Measurements from ENCODE around the gene SERPINE3. TPM values are rescaled to one million over a fixed set of nuclear protein-coding genes. Genes with fewer than 3 reads are reported as not detected.

SERPINE3 gene
- total and polyA plus RNA-seq, 2 of the 4 experiments (the other 2 are of a cell fraction) = not detected

GRCh38 chr13:51341791-51342190 lies 2.3 kb downstream of the SERPINE3 start:
- in situ Hi-C loops (cut with MboI; ENCODE audit: low sequenced_read_pairs) (no loop called here), dilution Hi-C loops (cut with HindIII; ENCODE audit: low sequenced_read_pairs, unreplicated experiment) (no loop called here), intact Hi-C loops (cut with micrococcal nuclease) (no loop called here)
- TF ChIP-seq NFE2L2 (IDR thresholded peaks at IDR 0.05; ENCODE audit: low read depth, low read length) (no peak), MXI1 (IDR thresholded peaks at IDR 0.05; ENCODE audit: borderline replicate concordance, low read depth, low read length) (no peak), ELK1 (IDR thresholded peaks at IDR 0.05; ENCODE audit: borderline replicate concordance, low read depth, low read length) (no peak), CTCF (conservative IDR thresholded peaks at IDR 0.05; ENCODE audit: low read depth, low read length) (no peak), CEBPB (IDR thresholded peaks at IDR 0.05; ENCODE audit: low read depth, low read length) (no peak), RCOR1 (IDR thresholded peaks at IDR 0.05; ENCODE audit: insufficient replicate concordance, low read length) (no peak), MAFK (IDR thresholded peaks at IDR 0.05; ENCODE audit: low read depth, low read length) (no peak), BHLHE40 (IDR thresholded peaks at IDR 0.05; ENCODE audit: low read depth, low read length) (no peak), FOS (IDR thresholded peaks at IDR 0.05; ENCODE audit: low read depth, low read length) (no peak), CHD1 (IDR thresholded peaks at IDR 0.05; ENCODE audit: low read depth, low read length) (no peak), SMC3 (IDR thresholded peaks at IDR 0.05; ENCODE audit: low read depth, low read length) (no peak)
- TF ChIP-seq, protein P1, sequence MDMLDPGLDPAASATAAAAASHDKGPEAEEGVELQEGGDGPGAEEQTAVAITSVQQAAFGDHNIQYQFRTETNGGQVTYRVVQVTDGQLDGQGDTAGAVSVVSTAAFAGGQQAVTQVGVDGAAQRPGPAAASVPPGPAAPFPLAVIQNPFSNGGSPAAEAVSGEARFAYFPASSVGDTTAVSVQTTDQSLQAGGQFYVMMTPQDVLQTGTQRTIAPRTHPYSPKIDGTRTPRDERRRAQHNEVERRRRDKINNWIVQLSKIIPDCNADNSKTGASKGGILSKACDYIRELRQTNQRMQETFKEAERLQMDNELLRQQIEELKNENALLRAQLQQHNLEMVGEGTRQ (IDR thresholded peaks at IDR 0.05; ENCODE audit: low read depth, low read length) = no peak
- Histone ChIP-seq H4K20me1 (ENCODE audit: insufficient read depth, low read length) (no peaks in the 10 kb centered on the region; the same call in 1 of the 2 replicates), H2AK5ac (ENCODE audit: low read depth, low read length) (no peak overlapping the region), H3K9me1 (ENCODE audit: insufficient read depth, low read length) (0 out of 2 replicates have a peak, but pooled peaks cover 6% of the 10 kb centered on the region), H3K4ac (ENCODE audit: low read depth, low read length) (no peak overlapping the region), H2BK120ac (ENCODE audit: low read depth, low read length) (no peak overlapping the region), H2BK20ac (ENCODE audit: low read depth, low read length) (no peak overlapping the region), H2BK5ac (ENCODE audit: low read depth, low read length, poor library complexity, severe bottlenecking) (no peak overlapping the region), H2BK15ac (ENCODE audit: low read depth, low read length) (no peak overlapping the region), H3K56ac (ENCODE audit: extremely low read depth, insufficient read depth, low read length) (no peak overlapping the region), H2AK9ac (replicated peaks; ENCODE audit: low read depth, low read length, poor library complexity) (no peak overlapping the region), H2AFZ (replicated peaks; ENCODE audit: low read length, poor library complexity) (no peak overlapping the region), H3K27me3 (ENCODE audit: control insufficient read depth, insufficient read depth, low read length) (peaks cover 5% of the 10 kb centered on the region; the same call in 1 of the 2 replicates), H3K23ac (ENCODE audit: low read depth, low read length) (no peak overlapping the region), H3K4me2 (ENCODE audit: low read depth, low read length) (no peak overlapping the region), H3K14ac (replicated peaks; ENCODE audit: low read depth, low read length) (no peak overlapping the region), H3K27ac (ENCODE audit: insufficient read depth, low read length) (no peak overlapping the region), H3K4me3 (ENCODE audit: insufficient read depth, low read depth, low read length) (no peak overlapping the region), H3K18ac (ENCODE audit: low read depth, low read length) (no peak overlapping the region), H4K8ac (ENCODE audit: low read depth in 2 of 2, low read length in 2 of 2) (no peak overlapping the region), H4K91ac (ENCODE audit: insufficient read depth, low read depth, low read length) (no peak overlapping the region), H3K9me3 (ENCODE audit: control insufficient read depth, insufficient read depth, low read length) (no peaks in the 10 kb centered on the region), H4K5ac (ENCODE audit: low read depth, low read length) (no peak overlapping the region), H3K9ac (ENCODE audit: low read depth, low read length) (no peak overlapping the region), H3K79me1 (ENCODE audit: low read depth in 1 of 2, low read length in 2 of 2) (no peaks in the 10 kb centered on the region), H3K4me1 (ENCODE audit: control insufficient read depth, insufficient read depth, low read length) (peaks cover 4% of the 10 kb centered on the region), H3K36me3 (ENCODE audit: control insufficient read depth, insufficient read depth, low read length) (no peaks in the 10 kb centered on the region)
- no TSS peak for BruUV-seq (replicated peaks)
- CTCF ChIA-PET = no interaction called here
- DNase-seq (no peak), ATAC-seq (ENCODE audit: low read depth) (no peak)
- WGBS, 2 experiments (ENCODE audit: extremely low coverage in 2 of 2, insufficient read length in 1 of 2) = no CpG with 5 or more reads among the region's 4 CpGs
- POLR2A ChIA-PET (ENCODE audit: unreplicated experiment) = no interaction called here
